Measurements from ENCODE around the gene C22orf15.

GRCh38 chr22:23745791-23746190 lies 17.0 kb upstream of the C22orf15 start:
- TF ChIP-seq NR2C2 (CRISPR knock-in tag; IDR thresholded peaks at IDR 0.05): no peak
- no peak for TF ChIP-seq SP1 (CRISPR knock-in tag; conservative IDR thresholded peaks at IDR 0.05)
- TF ChIP-seq, protein P1, sequence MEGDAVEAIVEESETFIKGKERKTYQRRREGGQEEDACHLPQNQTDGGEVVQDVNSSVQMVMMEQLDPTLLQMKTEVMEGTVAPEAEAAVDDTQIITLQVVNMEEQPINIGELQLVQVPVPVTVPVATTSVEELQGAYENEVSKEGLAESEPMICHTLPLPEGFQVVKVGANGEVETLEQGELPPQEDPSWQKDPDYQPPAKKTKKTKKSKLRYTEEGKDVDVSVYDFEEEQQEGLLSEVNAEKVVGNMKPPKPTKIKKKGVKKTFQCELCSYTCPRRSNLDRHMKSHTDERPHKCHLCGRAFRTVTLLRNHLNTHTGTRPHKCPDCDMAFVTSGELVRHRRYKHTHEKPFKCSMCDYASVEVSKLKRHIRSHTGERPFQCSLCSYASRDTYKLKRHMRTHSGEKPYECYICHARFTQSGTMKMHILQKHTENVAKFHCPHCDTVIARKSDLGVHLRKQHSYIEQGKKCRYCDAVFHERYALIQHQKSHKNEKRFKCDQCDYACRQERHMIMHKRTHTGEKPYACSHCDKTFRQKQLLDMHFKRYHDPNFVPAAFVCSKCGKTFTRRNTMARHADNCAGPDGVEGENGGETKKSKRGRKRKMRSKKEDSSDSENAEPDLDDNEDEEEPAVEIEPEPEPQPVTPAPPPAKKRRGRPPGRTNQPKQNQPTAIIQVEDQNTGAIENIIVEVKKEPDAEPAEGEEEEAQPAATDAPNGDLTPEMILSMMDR (IDR thresholded peaks at IDR 0.05): no peak
- TF ChIP-seq, protein P2, sequence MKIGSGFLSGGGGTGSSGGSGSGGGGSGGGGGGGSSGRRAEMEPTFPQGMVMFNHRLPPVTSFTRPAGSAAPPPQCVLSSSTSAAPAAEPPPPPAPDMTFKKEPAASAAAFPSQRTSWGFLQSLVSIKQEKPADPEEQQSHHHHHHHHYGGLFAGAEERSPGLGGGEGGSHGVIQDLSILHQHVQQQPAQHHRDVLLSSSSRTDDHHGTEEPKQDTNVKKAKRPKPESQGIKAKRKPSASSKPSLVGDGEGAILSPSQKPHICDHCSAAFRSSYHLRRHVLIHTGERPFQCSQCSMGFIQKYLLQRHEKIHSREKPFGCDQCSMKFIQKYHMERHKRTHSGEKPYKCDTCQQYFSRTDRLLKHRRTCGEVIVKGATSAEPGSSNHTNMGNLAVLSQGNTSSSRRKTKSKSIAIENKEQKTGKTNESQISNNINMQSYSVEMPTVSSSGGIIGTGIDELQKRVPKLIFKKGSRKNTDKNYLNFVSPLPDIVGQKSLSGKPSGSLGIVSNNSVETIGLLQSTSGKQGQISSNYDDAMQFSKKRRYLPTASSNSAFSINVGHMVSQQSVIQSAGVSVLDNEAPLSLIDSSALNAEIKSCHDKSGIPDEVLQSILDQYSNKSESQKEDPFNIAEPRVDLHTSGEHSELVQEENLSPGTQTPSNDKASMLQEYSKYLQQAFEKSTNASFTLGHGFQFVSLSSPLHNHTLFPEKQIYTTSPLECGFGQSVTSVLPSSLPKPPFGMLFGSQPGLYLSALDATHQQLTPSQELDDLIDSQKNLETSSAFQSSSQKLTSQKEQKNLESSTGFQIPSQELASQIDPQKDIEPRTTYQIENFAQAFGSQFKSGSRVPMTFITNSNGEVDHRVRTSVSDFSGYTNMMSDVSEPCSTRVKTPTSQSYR (CRISPR knock-in tag; IDR thresholded peaks at IDR 0.05): no peak
- no peak for TF ChIP-seq CREM (CRISPR knock-in tag; IDR thresholded peaks at IDR 0.05)
- TF ChIP-seq ZNF121 (CRISPR knock-in tag; IDR thresholded peaks at IDR 0.05): no peak
- TF ChIP-seq, protein P3, sequence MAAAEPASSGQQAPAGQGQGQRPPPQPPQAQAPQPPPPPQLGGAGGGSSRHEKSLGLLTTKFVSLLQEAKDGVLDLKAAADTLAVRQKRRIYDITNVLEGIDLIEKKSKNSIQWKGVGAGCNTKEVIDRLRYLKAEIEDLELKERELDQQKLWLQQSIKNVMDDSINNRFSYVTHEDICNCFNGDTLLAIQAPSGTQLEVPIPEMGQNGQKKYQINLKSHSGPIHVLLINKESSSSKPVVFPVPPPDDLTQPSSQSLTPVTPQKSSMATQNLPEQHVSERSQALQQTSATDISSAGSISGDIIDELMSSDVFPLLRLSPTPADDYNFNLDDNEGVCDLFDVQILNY (CRISPR knock-in tag; IDR thresholded peaks at IDR 0.05): no peak
